HG03469 (cell line): ENCODE results near the gene TMEM200C.

Experiments used
- ATAC-seq: cut with Tn5 transposase; IDR thresholded peaks from one replicate; pipeline ENCODE4 v1.9.1; 2021; ENCODE audit warnings: mild to moderate bottlenecking, moderate library complexity, moderate number of reproducible peaks; ENCODE audit not compliant: unreplicated experiment

TMEM200C gene

GRCh38 chr18:5895299-5895875 is at the start of gene TMEM200C:
Gene TMEM200C (minus strand): TSS chr18:5895522. CDS start chr18:5892063, 3,459 bp downstream.
- peak; percentile 3 for ATAC-seq

GRCh38 chr18:5944448-5944847 is 49.1 kb upstream of the TMEM200C start:
- no peak for ATAC-seq

- ATAC-seq, result no peak
These were observed 48.2 kb upstream of the TMEM200C start for GRCh38 chr18:5943514-5943913.

GRCh38 chr18:5942591-5942990 is 47.3 kb upstream of the TMEM200C start:
- ATAC-seq, result no peak

DNA sequence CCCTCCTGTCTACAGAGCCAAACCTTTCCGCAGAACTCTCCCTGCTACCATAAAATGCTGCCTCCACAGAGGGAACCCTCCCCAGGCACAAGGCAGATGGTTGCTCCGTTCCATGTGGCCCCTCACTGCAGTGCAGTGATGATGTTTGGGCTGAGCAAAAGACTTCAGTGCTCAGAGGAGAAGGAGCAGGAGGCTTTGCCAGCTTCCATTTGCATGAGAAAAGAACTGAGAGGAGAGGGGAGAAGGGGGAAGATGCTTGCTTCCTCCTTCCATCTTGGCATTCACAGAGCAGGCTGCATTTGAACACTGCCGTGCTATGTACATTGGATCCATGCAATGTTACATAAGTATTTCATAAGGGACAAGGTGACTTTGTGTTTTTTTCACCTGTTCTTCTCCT is 46.6 kb upstream of the TMEM200C start:
- no peak for ATAC-seq

DNA sequence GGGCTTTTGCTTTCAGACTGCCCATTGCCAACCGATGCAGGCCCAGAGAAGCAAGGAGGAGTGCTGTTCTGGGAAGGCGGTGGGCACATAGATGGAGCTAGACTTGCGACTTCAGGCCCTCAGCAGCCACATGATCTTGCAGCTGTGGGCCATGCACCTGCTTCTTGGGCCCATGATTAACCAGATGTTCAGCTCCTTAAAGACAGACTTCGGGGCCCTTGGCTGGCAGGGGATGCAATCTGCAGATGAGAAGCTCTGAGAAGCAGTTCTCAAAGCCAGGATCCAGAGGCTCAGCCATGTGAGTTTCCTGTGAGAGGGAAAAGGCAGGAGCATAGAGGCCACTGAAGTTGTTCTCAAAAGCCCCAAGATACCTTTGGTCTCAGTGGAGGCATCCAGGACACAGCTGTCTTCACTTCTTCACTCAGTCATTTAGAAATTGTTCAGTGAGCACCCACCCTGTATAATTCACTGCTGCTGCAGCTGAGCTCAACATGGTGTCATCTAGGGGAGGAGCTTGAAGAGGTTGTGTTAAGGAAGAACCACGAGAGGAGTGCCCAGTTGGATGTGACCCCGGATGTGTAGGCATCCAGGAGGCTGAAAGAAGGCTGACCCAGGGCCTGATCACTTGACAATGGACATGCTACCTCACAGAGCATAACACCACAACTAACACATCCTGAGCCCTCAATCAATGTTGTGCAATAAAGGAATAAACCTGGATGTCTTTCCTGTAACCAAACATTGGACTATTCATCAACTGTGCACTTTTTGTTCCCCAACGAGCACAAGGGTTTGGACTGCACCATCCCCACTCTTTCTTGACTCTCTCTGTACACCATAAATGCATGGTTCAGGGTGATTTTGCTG is 44.7 kb upstream of the TMEM200C start:
- no peak for ATAC-seq

- ATAC-seq, result no peak
These were observed 42.5 kb upstream of the TMEM200C start for GRCh38 chr18:5937795-5938194.

DNA sequence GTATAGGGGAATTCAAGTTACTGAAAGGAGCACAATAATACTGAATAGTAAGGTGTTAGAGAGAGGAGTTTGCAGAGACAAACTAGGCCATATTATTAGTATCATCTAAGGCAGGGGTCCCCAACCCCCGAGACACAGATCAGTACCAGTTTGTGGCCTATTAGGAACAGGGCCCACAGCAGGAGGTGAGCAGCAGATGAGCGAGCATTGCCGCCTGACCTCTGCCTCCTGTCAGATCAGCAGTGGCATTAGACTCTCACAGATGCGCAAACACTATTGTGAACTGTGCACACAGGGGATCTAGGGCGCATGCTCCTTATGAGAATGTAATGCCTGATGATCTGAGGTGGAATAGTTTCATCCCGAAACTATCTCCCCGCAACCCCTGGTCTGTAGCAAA is 41.8 kb upstream of the TMEM200C start:
- ATAC-seq, result no peak

DNA sequence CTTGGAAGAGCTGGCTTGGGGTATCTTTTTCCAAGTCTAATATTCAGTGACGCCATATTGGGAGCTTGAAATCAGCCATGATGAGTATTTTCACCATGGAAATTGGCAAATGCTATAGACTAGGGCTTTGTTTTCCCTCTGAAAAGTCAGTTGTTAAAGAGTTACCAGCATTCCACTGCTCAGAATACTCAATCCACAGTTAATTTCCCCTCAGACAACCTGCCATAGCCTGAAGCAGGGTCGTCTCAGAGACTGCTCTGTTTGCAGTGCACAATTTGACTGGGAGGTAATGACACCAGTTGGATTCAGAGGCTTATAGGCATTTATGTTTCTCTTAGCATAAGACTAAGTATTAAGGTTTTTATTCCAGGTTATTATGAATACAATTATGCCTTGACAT is 35.5 kb upstream of the TMEM200C start:
- ATAC-seq, result no peak

- ATAC-seq, result no peak
These were observed 23.0 kb upstream of the TMEM200C start for GRCh38 chr18:5918205-5918858.

DNA sequence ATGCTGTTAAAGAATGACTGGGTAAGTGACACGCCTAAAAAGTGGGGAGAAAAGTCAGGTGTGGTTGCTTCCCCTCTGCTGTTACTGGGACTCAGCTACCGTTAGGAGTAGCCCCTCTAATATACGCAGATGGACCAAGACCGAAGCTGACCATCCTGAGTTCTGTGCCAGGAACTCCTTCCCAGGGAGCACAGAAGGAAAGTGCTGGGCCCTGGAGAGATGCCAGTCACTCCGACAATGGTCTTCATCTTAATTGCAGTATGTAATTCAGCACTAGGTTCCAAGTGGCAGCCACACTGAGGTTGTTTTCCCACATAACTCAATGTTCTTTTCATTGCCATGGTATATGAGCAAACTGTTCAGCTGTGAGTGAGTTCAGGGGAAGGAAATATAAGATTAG is 19.6 kb upstream of the TMEM200C start:
- ATAC-seq, result no peak

GRCh38 chr18:5914016-5914415 is 18.7 kb upstream of the TMEM200C start:
- no peak for ATAC-seq

- ATAC-seq, result no peak
These were observed 17.2 kb upstream of the TMEM200C start for GRCh38 chr18:5912566-5912965.

- ATAC-seq, result no peak
These were observed 13.8 kb upstream of the TMEM200C start for GRCh38 chr18:5909125-5909524.

DNA sequence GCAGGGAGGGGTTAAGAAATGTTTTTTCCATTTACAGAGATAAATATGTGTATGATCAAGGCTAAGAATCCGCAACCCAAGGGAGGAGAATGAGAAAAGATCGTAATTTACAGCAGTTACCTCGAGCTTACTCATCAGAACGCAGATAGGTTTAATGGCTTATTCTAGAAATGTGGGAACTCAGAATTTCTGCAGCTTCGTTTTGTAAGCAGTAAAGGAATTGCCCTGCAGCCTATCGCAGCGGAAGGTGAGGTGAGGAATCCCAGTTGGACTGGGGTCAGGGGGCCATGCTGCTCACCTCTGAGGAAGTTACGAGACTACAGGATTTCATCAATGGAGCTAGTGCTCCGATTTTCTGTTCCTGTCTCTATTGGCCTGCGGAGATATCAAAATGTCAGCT is 8.1 kb upstream of the TMEM200C start:
- no peak for ATAC-seq

- ATAC-seq, result no peak
These were observed 4.9 kb upstream of the TMEM200C start for GRCh38 chr18:5900262-5900661.

GRCh38 chr18:5899835-5900234 is 4.5 kb upstream of the TMEM200C start:
- no peak for ATAC-seq

- peak; percentile 36 for ATAC-seq
These were observed 786 bp upstream of the TMEM200C start for GRCh38 chr18:5895876-5896740.

- no peak for ATAC-seq
These were observed 567 bp downstream of the TMEM200C start for GRCh38 chr18:5894611-5895298.

DNA sequence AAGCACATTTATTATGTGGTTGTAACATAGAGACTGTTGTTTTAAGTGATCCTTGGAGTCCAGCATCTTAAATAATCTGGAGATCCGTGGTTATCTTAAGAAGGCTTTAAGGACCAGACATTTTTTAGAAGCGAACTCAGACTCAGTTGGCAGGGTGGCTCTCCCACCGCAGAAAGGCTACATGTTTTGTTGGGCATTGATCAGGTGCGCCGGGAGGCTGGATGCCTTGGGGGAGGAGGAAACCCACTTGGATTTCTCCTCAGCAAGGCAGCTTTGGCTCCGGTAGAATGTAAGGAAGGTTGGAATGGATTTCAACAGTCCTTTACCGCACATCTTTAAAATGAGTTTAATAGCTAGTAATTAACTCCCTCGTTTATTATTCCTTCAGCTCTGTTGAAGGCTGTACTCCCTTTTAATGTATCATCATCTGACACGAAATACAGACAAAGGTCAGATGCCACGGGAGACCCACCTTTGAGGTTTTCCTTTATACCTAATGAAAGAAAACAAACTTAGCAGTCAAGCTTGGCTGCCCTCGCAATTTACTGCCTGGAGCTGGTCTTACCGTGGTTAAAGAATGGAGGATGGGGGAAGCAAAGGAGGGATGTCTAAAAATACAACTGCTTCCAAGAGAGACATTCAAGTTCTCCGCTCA is 1.2 kb downstream of the TMEM200C start:
- ATAC-seq, result no peak
